Measurements from ENCODE around the gene DEDD.

Gene DEDD

GRCh38 chr1:161128591-161129420 lies 3.7 kb downstream of the DEDD start:
- TF ChIP-seq PKNOX1 (IDR thresholded peaks at IDR 0.05) (no peak), ZNF384 (IDR thresholded peaks at IDR 0.05) (no peak), BHLHE40 (IDR thresholded peaks at IDR 0.05; ENCODE audit: borderline replicate concordance) (no peak), L3MBTL2 (conservative IDR thresholded peaks at IDR 0.05) (no peak), SUZ12 (IDR thresholded peaks at IDR 0.05) (no peak), CTBP1 (IDR thresholded peaks at IDR 0.05; ENCODE audit: borderline replicate concordance) (no peak), HDGF (IDR thresholded peaks at IDR 0.05; ENCODE audit: borderline replicate concordance) (no peak)
- POLR2A ChIA-PET = interaction anchor here (0.7 kb wide), 1 partner anchor 25 kb away, joined by 3 read pairs; the partner anchor contains the start of gene UFC1
- DNase-seq (ENCODE audit: extremely low spot score) = no peak
- CTCF ChIA-PET = no interaction called here

GRCh38 chr1:161127649-161128048 lies 4.8 kb downstream of the DEDD start:
- DNase-seq (ENCODE audit: extremely low spot score) = no peak
- POLR2A ChIA-PET = no interaction called here
- CTCF ChIA-PET = no interaction called here
- TF ChIP-seq SP1 (IDR thresholded peaks at IDR 0.05) (no peak), SUZ12 (IDR thresholded peaks at IDR 0.05) (no peak), HDGF (IDR thresholded peaks at IDR 0.05; ENCODE audit: borderline replicate concordance) (no peak), TARDBP (IDR thresholded peaks at IDR 0.05) (no peak), ARNT (IDR thresholded peaks at IDR 0.05) (no peak), ZNF384 (IDR thresholded peaks at IDR 0.05) (no peak), BHLHE40 (IDR thresholded peaks at IDR 0.05; ENCODE audit: borderline replicate concordance) (no peak), CTBP1 (IDR thresholded peaks at IDR 0.05; ENCODE audit: borderline replicate concordance) (no peak), ELF4 (IDR thresholded peaks at IDR 0.05) (no peak), FOXA1 (IDR thresholded peaks at IDR 0.05) (no peak), LEF1 (IDR thresholded peaks at IDR 0.05; ENCODE audit: borderline replicate concordance) (no peak), L3MBTL2 (conservative IDR thresholded peaks at IDR 0.05) (no peak), FOXM1 (IDR thresholded peaks at IDR 0.05; ENCODE audit: borderline replicate concordance) (no peak), PKNOX1 (IDR thresholded peaks at IDR 0.05) (no peak), FOXK2 (IDR thresholded peaks at IDR 0.05) (no peak), NFRKB (IDR thresholded peaks at IDR 0.05) (no peak)

GRCh38 chr1:161122967-161123366 lies 9.5 kb downstream of the DEDD start:
- CTCF ChIA-PET = no interaction called here
- no peak for DNase-seq (ENCODE audit: extremely low spot score)
- TF ChIP-seq NFRKB (IDR thresholded peaks at IDR 0.05) = no peak
- POLR2A ChIA-PET = no interaction called here

DNA sequence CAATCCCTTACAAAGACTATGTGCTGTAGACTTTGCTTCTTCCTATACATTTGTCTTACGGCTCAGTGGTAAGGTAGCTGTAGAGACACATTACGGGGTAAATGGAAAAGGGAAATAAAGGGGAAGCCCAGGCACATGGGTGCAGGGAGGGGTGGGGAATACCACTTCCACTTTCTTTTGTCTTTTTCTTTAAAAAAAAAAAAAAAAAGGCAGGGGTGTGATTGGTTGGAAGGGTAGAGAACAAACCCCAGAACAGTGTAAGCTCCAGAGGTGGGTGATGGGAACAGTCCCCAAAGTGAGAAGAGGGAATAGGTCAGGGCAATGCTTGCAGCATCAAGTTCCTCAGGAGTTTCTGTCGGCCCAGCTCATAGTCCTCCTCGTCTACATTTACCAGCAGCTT lies 10.6 kb downstream of the DEDD start:
- no peak for TF ChIP-seq FOXK2 (IDR thresholded peaks at IDR 0.05)
- no peak for TF ChIP-seq FOXM1 (IDR thresholded peaks at IDR 0.05; ENCODE audit: borderline replicate concordance)
- no peak for TF ChIP-seq NFRKB (IDR thresholded peaks at IDR 0.05)
- TF ChIP-seq ZNF384 (IDR thresholded peaks at IDR 0.05) = no peak
- TF ChIP-seq BHLHE40 (IDR thresholded peaks at IDR 0.05; ENCODE audit: borderline replicate concordance) = no peak
- no peak for TF ChIP-seq ELF4 (IDR thresholded peaks at IDR 0.05)
- no peak for TF ChIP-seq CTBP1 (IDR thresholded peaks at IDR 0.05; ENCODE audit: borderline replicate concordance)
- TF ChIP-seq SP1 (IDR thresholded peaks at IDR 0.05) = no peak
- DNase-seq (ENCODE audit: extremely low spot score) = no peak
- CTCF ChIA-PET = no interaction called here
- POLR2A ChIA-PET = interaction anchor here (1.1 kb wide), 1 partner anchor 32 kb away, joined by 3 read pairs; the partner anchor contains the start of gene UFC1

DNA sequence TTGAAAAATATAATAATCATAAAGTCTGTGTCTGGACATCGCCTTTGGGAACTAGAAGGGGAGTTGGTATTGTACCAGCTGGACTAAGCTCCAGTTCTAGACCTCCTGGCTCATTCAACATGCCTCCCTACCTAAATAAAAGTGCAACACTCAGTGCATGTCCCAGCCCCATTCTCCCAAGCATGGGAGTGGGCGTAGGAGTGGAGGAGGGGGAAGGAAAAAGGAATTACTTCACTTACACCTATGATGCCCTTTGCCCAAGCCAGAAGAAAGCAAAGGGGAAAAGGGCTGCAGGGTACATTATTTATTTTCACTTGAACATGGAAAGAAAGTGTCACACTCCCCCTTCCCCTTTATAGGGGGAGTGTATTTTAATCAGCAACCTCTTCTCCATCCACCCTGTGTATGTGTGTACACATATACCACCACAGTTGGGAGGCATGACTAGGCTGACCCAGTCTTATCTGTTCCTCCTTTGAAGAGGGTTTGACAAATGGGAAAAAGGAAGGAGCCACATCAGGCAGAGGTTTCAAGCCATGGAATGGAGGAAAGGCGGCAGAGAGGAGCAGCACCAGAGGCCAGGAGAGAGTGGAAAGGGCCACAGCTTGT lies 11.3 kb downstream of the DEDD start:
- no peak for DNase-seq (ENCODE audit: extremely low spot score)
- TF ChIP-seq ARNT (IDR thresholded peaks at IDR 0.05) = no peak
- TF ChIP-seq TARDBP (IDR thresholded peaks at IDR 0.05) = no peak
- no peak for TF ChIP-seq ZNF384 (IDR thresholded peaks at IDR 0.05)
- TF ChIP-seq L3MBTL2 (conservative IDR thresholded peaks at IDR 0.05) = no peak
- TF ChIP-seq FOXA1 (IDR thresholded peaks at IDR 0.05) = no peak
- TF ChIP-seq SP1 (IDR thresholded peaks at IDR 0.05) = no peak
- POLR2A ChIA-PET = no interaction called here
- CTCF ChIA-PET = no interaction called here

DNA sequence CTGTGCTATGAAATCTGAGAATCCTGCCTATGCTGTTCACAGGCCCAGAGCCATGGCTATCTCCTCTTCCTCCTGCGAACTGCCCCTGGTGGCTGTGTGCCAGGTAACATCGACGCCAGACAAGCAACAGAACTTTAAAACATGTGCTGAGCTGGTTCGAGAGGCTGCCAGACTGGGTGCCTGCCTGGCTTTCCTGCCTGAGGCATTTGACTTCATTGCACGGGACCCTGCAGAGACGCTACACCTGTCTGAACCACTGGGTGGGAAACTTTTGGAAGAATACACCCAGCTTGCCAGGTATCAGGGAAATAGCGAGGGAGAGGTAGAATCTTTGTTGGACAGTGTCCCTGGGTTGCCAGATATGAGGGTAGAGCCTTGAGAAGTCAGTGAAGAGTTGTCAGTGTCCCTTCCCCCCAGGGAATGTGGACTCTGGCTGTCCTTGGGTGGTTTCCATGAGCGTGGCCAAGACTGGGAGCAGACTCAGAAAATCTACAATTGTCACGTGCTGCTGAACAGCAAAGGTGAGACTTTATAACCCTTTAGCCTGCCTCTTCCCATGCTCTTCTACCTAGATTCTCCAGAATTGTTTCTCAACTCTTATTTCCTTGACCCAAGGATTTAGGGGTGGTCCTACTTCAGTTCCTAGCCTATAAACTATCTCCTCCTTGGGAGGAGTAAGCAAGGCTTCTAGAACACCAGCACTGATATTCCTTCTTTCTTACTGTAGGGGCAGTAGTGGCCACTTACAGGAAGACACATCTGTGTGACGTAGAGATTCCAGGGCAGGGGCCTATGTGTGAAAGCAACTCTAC lies 13.2 kb downstream of the DEDD start:
- POLR2A ChIA-PET = no interaction called here
- DNase-seq (ENCODE audit: extremely low spot score) = peak; percentile 71
- TF ChIP-seq L3MBTL2 (conservative IDR thresholded peaks at IDR 0.05) (0 out of 2 replicates have a peak, but pooled peaks have one; percentile 29), FOXK2 (IDR thresholded peaks at IDR 0.05) (no peak)
- CTCF ChIA-PET = interaction anchor here (0.6 kb wide), 1 partner anchor 25 kb away, joined by 3 read pairs; no protein-coding TSS in a partner anchor
